Mucosa of descending colon (tissue), 3 donors: Measurements from ENCODE around the gene TBC1D8. TPM values are rescaled to one million over a fixed set of nuclear protein-coding genes. Genes with fewer than 3 reads are reported as not detected.

Source experiments
- ATAC-seq: fragments of 200-7000 bp; cut with Tn5 transposase; one replicate; pipeline ENCODE4 v1.9.1; 2020; ENCODE audit warnings: mild to moderate bottlenecking, moderate library complexity
- DNase-seq, 3 donors: peaks; one replicate each; pipeline ENCODE4 v3.0.0-alpha.2; 2020
- H3K36me3 ChIP-seq: fragments of 200-600 bp; one replicate; pipeline ENCODE4 v1.8.0; 2021; ENCODE audit warnings: low read depth, mild to moderate bottlenecking
- H3K4me1 ChIP-seq: fragments of 200-600 bp; one replicate; pipeline ENCODE4 v1.8.0; 2021; ENCODE audit warnings: low read depth, mild to moderate bottlenecking
- H3K4me3 ChIP-seq: fragments of 200-600 bp; one replicate; pipeline ENCODE4 v1.8.0; 2021; ENCODE audit warnings: mild to moderate bottlenecking
- H3K9me3 ChIP-seq: fragments of 200-600 bp; one replicate; pipeline ENCODE4 v1.8.0; 2021; ENCODE audit warnings: mild to moderate bottlenecking
- intact Hi-C, 2 donors: fragments of 100-400 bp; cut with DNase I in 1 of 2; cut with micrococcal nuclease in 1 of 2; formaldehyde crosslinking; loops; one replicate each; pipeline versions ENCODE4 v1.11.0 to v1.11.1; 2022; cut with DNase I, micrococcal nuclease
- total RNA-seq, 3 donors: library from RNA; stranded (reverse); fragmentation: NEBNext Ultra II Directional in 2 of 3; extraction: Animal tissue kit (Norgen Biotek cat#: 25700) in 2 of 3; gene quantifications; one replicate each; pipeline versions ENCODE4 v1.2.1 to v1.2.4, GENCODE V29; 2021 to 2023
- TF ChIP-seq, protein P1 (sequence below): fragments of 200-600 bp; IDR thresholded peaks from one replicate; pipeline ENCODE4 v1.8.0; 2022; ENCODE audit warnings: antibody characterized with exemption, mild to moderate bottlenecking
- donor health status: DM: no; HTN: no; CAD: no; lungs with moderate emphysema.
- donor health status: DM: no; HTN: no; CAD: no.
- donor health status: DM: no; HTN: yes; CAD: no.

The TBC1D8 gene
- total RNA-seq, 3 donors from 2014 or later, result 14.4 to 28.8 (median 17.7) TPM

DNA sequence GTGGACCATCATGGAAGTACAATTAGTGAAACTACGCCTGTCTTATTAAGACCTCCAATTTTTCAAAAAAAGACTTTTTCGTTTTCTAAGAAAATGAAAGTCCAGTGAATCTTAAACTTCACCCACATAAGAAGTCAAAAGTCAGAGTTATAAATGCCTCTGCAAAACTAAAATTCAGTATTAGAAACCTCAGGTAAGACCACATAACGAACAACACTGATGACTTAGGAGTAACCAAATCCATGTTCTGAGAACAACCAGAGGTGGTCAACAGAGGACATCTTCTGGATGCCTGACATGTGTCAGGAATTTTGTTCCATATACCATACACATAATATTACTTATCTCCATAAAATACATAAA lies 86.7 kb downstream of the TBC1D8 start:
- Histone ChIP-seq H3K36me3 (no peaks in the 10 kb centered on the region), H3K4me1 (peaks cover 5% of the 10 kb centered on the region), H3K9me3 (no peaks in the 10 kb centered on the region), H3K4me3 (no peak overlapping the region)
- DNase-seq (no peak), ATAC-seq (no peak)
- intact Hi-C loops, result no loop called here
- TF ChIP-seq, protein P1, sequence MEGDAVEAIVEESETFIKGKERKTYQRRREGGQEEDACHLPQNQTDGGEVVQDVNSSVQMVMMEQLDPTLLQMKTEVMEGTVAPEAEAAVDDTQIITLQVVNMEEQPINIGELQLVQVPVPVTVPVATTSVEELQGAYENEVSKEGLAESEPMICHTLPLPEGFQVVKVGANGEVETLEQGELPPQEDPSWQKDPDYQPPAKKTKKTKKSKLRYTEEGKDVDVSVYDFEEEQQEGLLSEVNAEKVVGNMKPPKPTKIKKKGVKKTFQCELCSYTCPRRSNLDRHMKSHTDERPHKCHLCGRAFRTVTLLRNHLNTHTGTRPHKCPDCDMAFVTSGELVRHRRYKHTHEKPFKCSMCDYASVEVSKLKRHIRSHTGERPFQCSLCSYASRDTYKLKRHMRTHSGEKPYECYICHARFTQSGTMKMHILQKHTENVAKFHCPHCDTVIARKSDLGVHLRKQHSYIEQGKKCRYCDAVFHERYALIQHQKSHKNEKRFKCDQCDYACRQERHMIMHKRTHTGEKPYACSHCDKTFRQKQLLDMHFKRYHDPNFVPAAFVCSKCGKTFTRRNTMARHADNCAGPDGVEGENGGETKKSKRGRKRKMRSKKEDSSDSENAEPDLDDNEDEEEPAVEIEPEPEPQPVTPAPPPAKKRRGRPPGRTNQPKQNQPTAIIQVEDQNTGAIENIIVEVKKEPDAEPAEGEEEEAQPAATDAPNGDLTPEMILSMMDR, result no peak

DNA sequence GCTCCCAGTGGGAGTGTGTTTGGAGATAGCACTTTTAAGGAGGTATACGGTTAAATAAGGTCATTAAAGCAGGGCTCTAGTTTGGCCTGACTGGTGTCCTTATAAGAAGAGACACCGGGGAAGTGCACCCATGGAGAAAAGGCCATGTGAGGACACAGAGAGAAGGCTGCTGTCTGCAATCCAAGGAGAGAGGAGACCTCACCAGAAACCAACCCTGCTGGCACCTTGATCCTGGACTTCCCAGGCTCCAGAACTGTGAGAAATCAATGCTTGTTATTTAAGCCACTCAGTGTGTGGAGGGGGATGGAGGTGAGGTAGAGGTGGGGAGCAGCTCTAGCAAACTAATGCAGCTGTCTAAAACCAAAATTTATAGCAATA lies 87.1 kb downstream of the TBC1D8 start:
- intact Hi-C loops, result no loop called here
- no peak overlapping the region for H3K4me3 ChIP-seq
- no peaks in the 10 kb centered on the region for H3K9me3 ChIP-seq
- H3K4me1 ChIP-seq, result peaks cover 5% of the 10 kb centered on the region
- ATAC-seq (no peak), DNase-seq (no peak)
- H3K36me3 ChIP-seq, result no peaks in the 10 kb centered on the region
- TF ChIP-seq, protein P1, result no peak

DNA sequence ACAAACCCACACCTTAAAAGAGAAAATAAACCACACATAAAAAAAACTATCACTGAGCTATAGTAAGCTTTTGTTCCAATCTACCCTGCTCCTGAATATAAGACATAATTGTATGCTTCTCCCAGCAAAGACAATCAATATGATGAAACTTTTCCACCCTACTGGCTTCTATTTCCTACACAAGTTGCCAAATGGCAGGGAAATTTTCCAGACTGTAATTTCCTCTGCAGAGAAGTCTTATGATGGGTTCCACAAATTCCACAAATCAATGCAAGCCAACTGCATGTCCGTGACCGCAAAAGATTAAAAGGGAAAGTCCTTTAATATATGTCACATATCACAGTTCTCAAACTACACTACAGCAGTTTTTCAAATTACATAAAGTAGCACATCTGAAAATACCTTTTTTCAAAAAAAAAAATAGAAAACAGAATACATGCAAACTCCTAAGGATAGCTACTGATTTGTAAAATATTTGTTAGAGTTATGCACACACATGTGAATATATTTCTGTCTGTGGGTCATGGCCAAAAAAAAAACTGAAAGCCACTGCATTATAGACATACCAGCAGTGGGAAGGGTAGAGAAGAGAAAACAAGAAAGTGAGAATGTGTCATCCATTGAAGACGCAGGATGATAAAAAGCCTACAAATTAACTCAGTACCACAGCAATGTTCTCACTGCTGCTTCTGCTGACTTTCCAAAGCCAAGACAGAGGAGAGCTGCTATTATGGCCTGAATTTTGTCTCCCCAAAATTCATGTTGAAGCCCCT lies 87.6 kb downstream of the TBC1D8 start:
- intact Hi-C loops, result no loop called here
- Histone ChIP-seq H3K9me3 (no peaks in the 10 kb centered on the region), H3K36me3 (no peaks in the 10 kb centered on the region), H3K4me3 (no peak overlapping the region), H3K4me1 (peaks cover 5% of the 10 kb centered on the region)
- DNase-seq (no peak), ATAC-seq (no peak)
- TF ChIP-seq, protein P1, result no peak

DNA sequence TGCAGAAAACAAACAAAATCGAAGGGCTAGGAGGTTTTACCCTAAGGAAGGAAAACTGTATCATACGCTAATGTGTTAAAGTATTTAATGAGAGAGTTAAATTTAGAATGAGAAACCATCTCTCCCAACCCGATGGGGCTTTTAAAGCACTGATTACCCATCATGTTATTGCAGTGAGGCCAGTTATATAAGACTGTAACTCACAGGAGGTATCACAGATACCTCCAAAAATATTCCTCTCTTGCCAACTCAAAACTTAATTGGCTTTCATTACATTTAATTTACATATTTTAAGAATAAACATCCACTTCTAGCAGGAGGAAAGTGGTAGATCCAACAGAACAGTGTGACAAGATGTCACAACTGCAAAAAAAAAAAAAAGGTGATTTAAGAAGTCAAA lies 92.8 kb downstream of the TBC1D8 start:
- no peaks in the 10 kb centered on the region for H3K9me3 ChIP-seq
- no peaks in the 10 kb centered on the region for H3K36me3 ChIP-seq
- H3K4me3 ChIP-seq, result no peak overlapping the region
- ATAC-seq (no peak), DNase-seq (no peak)
- intact Hi-C loops, result no loop called here
- no peaks in the 10 kb centered on the region for H3K4me1 ChIP-seq
- TF ChIP-seq, protein P1, result no peak

DNA sequence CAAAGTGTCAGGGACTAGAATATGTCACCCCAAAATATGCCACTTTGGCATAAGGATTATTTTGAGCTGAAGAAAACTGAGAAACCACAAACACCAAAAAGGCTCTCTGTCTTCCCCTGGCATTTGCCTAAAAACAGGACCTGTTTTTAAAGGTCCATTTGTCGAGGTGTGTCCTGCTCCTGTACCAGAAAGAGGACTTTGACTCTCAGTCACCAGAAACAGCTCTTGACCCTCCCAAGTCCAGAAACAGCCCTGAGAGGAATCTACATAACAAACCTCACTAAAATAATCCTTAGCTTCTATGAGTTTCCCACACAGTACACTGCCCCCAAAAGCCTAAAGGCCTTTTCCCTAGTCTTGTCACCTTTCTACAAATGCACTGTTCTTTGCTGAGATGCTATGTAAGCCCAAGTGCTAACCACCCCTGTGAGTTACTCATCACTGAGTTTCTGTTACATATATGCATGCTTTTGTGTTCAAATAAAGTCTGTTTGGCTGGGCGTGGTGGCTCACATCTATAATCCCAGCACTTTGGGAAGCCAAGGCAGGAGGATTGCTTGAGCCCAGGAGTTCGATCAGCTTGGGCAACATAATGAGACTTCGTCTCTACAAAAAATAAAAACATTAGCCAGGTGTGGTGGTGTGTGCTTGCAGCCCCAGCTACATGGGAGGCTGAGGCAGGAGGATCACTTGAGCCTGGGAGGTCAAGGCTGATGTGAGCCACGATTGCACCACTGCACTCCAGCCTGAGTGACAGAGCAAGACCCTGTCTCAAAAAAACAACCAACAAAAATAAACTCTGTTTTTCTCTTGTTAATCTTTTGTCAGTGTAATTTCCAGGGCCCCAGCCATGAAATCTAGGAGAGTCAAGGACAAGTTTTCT lies 93.9 kb downstream of the TBC1D8 start:
- no peak for DNase-seq
- H3K4me1 ChIP-seq, result no peaks in the 10 kb centered on the region
- H3K36me3 ChIP-seq, result no peaks in the 10 kb centered on the region
- TF ChIP-seq, protein P1, result no peak
- no peak overlapping the region for H3K4me3 ChIP-seq
- intact Hi-C loops, result no loop called here
- peak; percentile 49 for ATAC-seq
- H3K9me3 ChIP-seq, result no peaks in the 10 kb centered on the region
